ENCODE results near the gene LARP7. TPM values are rescaled to one million over a fixed set of nuclear protein-coding genes. Genes with fewer than 3 reads are reported as not detected.

The LARP7 gene
- total RNA-seq, 2 donors from 2014 or later = 54.2 to 57.6 TPM

GRCh38 chr4:112647785-112648184, 10.8 kb downstream of the LARP7 start:
- no peak for ATAC-seq (ENCODE audit: insufficient number of reproducible peaks, low FRiP score, low read depth)

GRCh38 chr4:112648263-112649054, 11.5 kb downstream of the LARP7 start:
- no peak for ATAC-seq (ENCODE audit: insufficient number of reproducible peaks, low FRiP score, low read depth)
- H3K36me3 ChIP-seq = peaks cover 55% of the 10 kb centered on the region
- TF ChIP-seq CTCF (IDR thresholded peaks at IDR 0.05) = no peak

More at GRCh38 chr4:112647785-112648184, 10.8 kb downstream of the LARP7 start:
- DNase-seq (ENCODE audit: low spot score) = no peak
- Histone ChIP-seq H3K4me3 (no peak overlapping the region), H3K36me3 (peaks cover 50% of the 10 kb centered on the region), H3K27me3 (replicated peaks; ENCODE audit: insufficient read depth) (no peaks in the 10 kb centered on the region), H3K4me1 (ENCODE audit: control insufficient read depth in 1 of 2, low read depth in 2 of 2) (no peaks in the 10 kb centered on the region), H3K9me3 (no peaks in the 10 kb centered on the region), H3K27ac (no peak overlapping the region)
- TF ChIP-seq CTCF (IDR thresholded peaks at IDR 0.05) = no peak

GRCh38 chr4:112649055-112649408, 12.1 kb downstream of the LARP7 start:
- H3K27me3 ChIP-seq (replicated peaks; ENCODE audit: insufficient read depth) = no peaks in the 10 kb centered on the region
- DNase-seq (ENCODE audit: low spot score) = no peak
- H3K36me3 ChIP-seq = peaks cover 57% of the 10 kb centered on the region

More at GRCh38 chr4:112648263-112649054, 11.5 kb downstream of the LARP7 start:
- no peak for DNase-seq (ENCODE audit: low spot score)
- Histone ChIP-seq H3K4me3 (no peak overlapping the region), H3K27ac (no peak overlapping the region), H3K27me3 (replicated peaks; ENCODE audit: insufficient read depth) (no peaks in the 10 kb centered on the region), H3K4me1 (ENCODE audit: control insufficient read depth in 1 of 2, low read depth in 2 of 2) (no peaks in the 10 kb centered on the region), H3K9me3 (no peaks in the 10 kb centered on the region)

GRCh38 chr4:112650332-112650731, 13.4 kb downstream of the LARP7 start:
- H3K27ac ChIP-seq = no peak overlapping the region
- H3K9me3 ChIP-seq = no peaks in the 10 kb centered on the region
- H3K4me3 ChIP-seq = no peak overlapping the region
- TF ChIP-seq CTCF (IDR thresholded peaks at IDR 0.05) = no peak
- peaks cover 58% of the 10 kb centered on the region for H3K36me3 ChIP-seq
- no peak for ATAC-seq (ENCODE audit: insufficient number of reproducible peaks, low FRiP score, low read depth)
- DNase-seq (ENCODE audit: low spot score) = no peak
- H3K27me3 ChIP-seq (replicated peaks; ENCODE audit: insufficient read depth) = no peaks in the 10 kb centered on the region
- no peaks in the 10 kb centered on the region for H3K4me1 ChIP-seq (ENCODE audit: control insufficient read depth in 1 of 2, low read depth in 2 of 2)

More at GRCh38 chr4:112649055-112649408, 12.1 kb downstream of the LARP7 start:
- ATAC-seq (ENCODE audit: insufficient number of reproducible peaks, low FRiP score, low read depth) = no peak
- Histone ChIP-seq H3K4me3 (no peak overlapping the region), H3K9me3 (no peaks in the 10 kb centered on the region), H3K27ac (no peak overlapping the region), H3K4me1 (ENCODE audit: control insufficient read depth in 1 of 2, low read depth in 2 of 2) (no peaks in the 10 kb centered on the region)
- TF ChIP-seq CTCF (IDR thresholded peaks at IDR 0.05) = no peak

GRCh38 chr4:112651641-112652040, 14.7 kb downstream of the LARP7 start:
- Histone ChIP-seq H3K4me1 (ENCODE audit: control insufficient read depth in 1 of 2, low read depth in 2 of 2) (no peaks in the 10 kb centered on the region), H3K27ac (no peak overlapping the region), H3K36me3 (peaks cover 49% of the 10 kb centered on the region), H3K4me3 (no peak overlapping the region), H3K27me3 (replicated peaks; ENCODE audit: insufficient read depth) (no peaks in the 10 kb centered on the region), H3K9me3 (no peaks in the 10 kb centered on the region)
- DNase-seq (ENCODE audit: low spot score) = no peak
- no peak for ATAC-seq (ENCODE audit: insufficient number of reproducible peaks, low FRiP score, low read depth)
- TF ChIP-seq CTCF (IDR thresholded peaks at IDR 0.05) = no peak

Data from thoracic aorta (tissue), 2 donors.